Spleen (tissue), 7 donors: ENCODE measurements around the gene PHLDB2.

Experiments
- CTCF ChIP-seq, 11 experiments: fragments of 200-600 bp in 7 of 11; fragments of 450-650 bp in 4 of 11; sonication (generic) in 4 of 11; IDR thresholded peaks in 8 of 11; conservative IDR thresholded peaks in 3 of 11; 1 replicate in 7 of 11; 2 replicates in 4 of 11; pipeline versions ENCODE4 v1.4.0 to v1.8.0; 2016 to 2021; ENCODE audit warnings: antibody characterized with exemption in 11 of 11, inconsistent platforms in 4 of 11, mild to moderate bottlenecking in 1 of 11
- POLR2A ChIP-seq, 3 donors: fragments of 450-650 bp; IDR thresholded peaks; one replicate each; pipeline ENCODE4 v1.5.1; 2017; ENCODE audit warnings: antibody characterized with exemption in 3 of 3, mild to moderate bottlenecking in 1 of 3
- donor health status: DM: no; HTN: no; CAD: no; lungs with moderate emphysema.
- donor health status: DM: no; HTN: no; CAD: no.
- donor health status: DM: no; HTN: no; CAD: no.

DNA sequence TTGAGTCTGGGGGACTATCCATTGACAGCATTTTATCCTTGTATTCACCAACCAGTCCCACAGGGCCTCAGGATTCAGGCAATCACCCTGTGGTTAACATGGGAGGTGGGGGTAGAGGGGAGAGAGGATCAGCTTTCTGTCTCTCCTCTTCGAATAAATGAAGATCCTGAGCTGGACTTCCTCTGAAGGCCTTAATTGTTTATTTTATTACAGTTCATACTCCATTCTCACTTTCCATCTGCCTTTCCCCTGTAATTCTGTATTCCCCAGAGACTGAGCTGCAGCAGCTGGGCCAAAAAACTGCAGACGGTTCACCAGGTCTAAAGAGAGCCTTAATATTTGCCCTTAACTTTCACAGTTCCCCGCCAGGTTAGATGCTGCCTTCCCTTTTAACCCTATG is 151.6 kb downstream of the PHLDB2 start:
- no peak for TF ChIP-seq CTCF (IDR thresholded peaks at IDR 0.05 in 8 of 11, conservative IDR thresholded peaks at IDR 0.05 in 3 of 11)
- no peak for TF ChIP-seq POLR2A (IDR thresholded peaks at IDR 0.05)
